IMR-90 (cell line): ENCODE measurements around the gene FEN1. TPM values are rescaled to one million over a fixed set of nuclear protein-coding genes. Genes with fewer than 3 reads are reported as not detected.
A peak's percentile ranks its signal among the peaks of the same experiment; 100 is the strongest.

Source experiments
- ATAC-seq: fragments of 200-7000 bp; cut with Tn5 transposase; 2 replicates; pipeline ENCODE4 v1.9.1; 2020; ENCODE audit warnings: low read depth, mild to moderate bottlenecking, moderate library complexity
- BruUV-seq: library from RNA; stranded (reverse); fragments of 400-500 nt; replicated peaks from 2 replicates; lab custom pipeline; 2021; lab: Mats Ljungman, UMichigan
- CTCF ChIA-PET: fragments of 300-600 bp; formaldehyde crosslinking; extraction: SDS; loops from one replicate; lab custom pipeline; 2021; ENCODE audit warnings: antibody characterized with exemption; lab: Yijun Ruan, JAX
- POLR2A ChIA-PET: fragments of 300-600 bp; sonication (Branson Sonifier 250); formaldehyde crosslinking; loops from one replicate; lab custom pipeline; 2022; ENCODE audit warnings: antibody characterized with exemption; ENCODE audit not compliant: unreplicated experiment; lab: Charles Lee
- DNase-seq: peaks from one replicate; pipeline ENCODE4 v3.0.0; 2013
- H2AFZ ChIP-seq: replicated peaks from 2 replicates; pipeline ENCODE3; 2013; ENCODE audit warnings: low read length, mild to moderate bottlenecking; ENCODE audit not compliant: poor library complexity
- H2AK5ac ChIP-seq: 2 replicates; pipeline ENCODE4 v1.6.1; 2013; ENCODE audit warnings: low read depth, low read length, inconsistent platforms
- H2AK9ac ChIP-seq: replicated peaks from 2 replicates; pipeline ENCODE3; 2013; ENCODE audit warnings: mild to moderate bottlenecking, low read depth, low read length, moderate library complexity; ENCODE audit not compliant: poor library complexity
- H2BK120ac ChIP-seq: 2 replicates; pipeline ENCODE4 v1.6.1; 2013; ENCODE audit warnings: low read depth, low read length, inconsistent platforms
- H2BK15ac ChIP-seq: 3 replicates; pipeline ENCODE4 v1.6.1; 2013; ENCODE audit warnings: low read depth, low read length, inconsistent platforms
- H2BK20ac ChIP-seq: 2 replicates; pipeline ENCODE4 v1.6.1; 2013; ENCODE audit warnings: low read depth, mild to moderate bottlenecking, inconsistent platforms, low read length, moderate library complexity
- H2BK5ac ChIP-seq: 2 replicates; pipeline ENCODE4 v1.6.1; 2013; ENCODE audit warnings: mild to moderate bottlenecking, low read depth, low read length, inconsistent platforms; ENCODE audit not compliant: poor library complexity, severe bottlenecking
- H3K14ac ChIP-seq: replicated peaks from 2 replicates; pipeline ENCODE4 v1.6.1; 2013; ENCODE audit warnings: low read depth, low read length, inconsistent platforms
- H3K18ac ChIP-seq: 2 replicates; pipeline ENCODE4 v1.6.1; 2013; ENCODE audit warnings: low read depth, low read length, control low read depth
- H3K23ac ChIP-seq: 2 replicates; pipeline ENCODE4 v1.6.1; 2013; ENCODE audit warnings: low read depth, low read length, inconsistent platforms
- H3K27ac ChIP-seq: 2 replicates; pipeline ENCODE4 v1.5.1; 2013; ENCODE audit warnings: mild to moderate bottlenecking, control low read depth, low read length; ENCODE audit not compliant: insufficient read depth
- H3K27me3 ChIP-seq: 2 replicates; pipeline ENCODE4 v1.6.1; 2013; ENCODE audit warnings: low read length; ENCODE audit not compliant: control insufficient read depth, insufficient read depth
- H3K36me3 ChIP-seq: 2 replicates; pipeline ENCODE4 v1.6.1; 2013; ENCODE audit warnings: low read length, mixed read lengths; ENCODE audit not compliant: control insufficient read depth, insufficient read depth
- H3K4ac ChIP-seq: 2 replicates; pipeline ENCODE4 v1.6.1; 2013; ENCODE audit warnings: low read depth, low read length, inconsistent platforms
- H3K4me1 ChIP-seq: 2 replicates; pipeline ENCODE4 v1.6.1; 2013; ENCODE audit warnings: low read length, mixed read lengths; ENCODE audit not compliant: control insufficient read depth, insufficient read depth
- H3K4me2 ChIP-seq: 2 replicates; pipeline ENCODE4 v1.6.1; 2013; ENCODE audit warnings: low read depth, mild to moderate bottlenecking, control low read depth, low read length, moderate library complexity
- H3K4me3 ChIP-seq: 2 replicates; pipeline ENCODE4 v1.5.1; 2013; ENCODE audit warnings: low read depth, mild to moderate bottlenecking, control low read depth, low read length, moderate library complexity; ENCODE audit not compliant: insufficient read depth
- H3K56ac ChIP-seq: 2 replicates; pipeline ENCODE4 v1.6.1; 2013; ENCODE audit warnings: low read length, inconsistent platforms; ENCODE audit not compliant: insufficient read depth; ENCODE audit errors: extremely low read depth
- H3K79me1 ChIP-seq, 2 experiments: 2 replicates each; pipeline ENCODE4 v1.6.1; 2013; ENCODE audit warnings: low read length in 2 of 2, inconsistent platforms in 1 of 2, low read depth in 1 of 2
- H3K9ac ChIP-seq: 2 replicates; pipeline ENCODE4 v1.6.1; 2013; ENCODE audit warnings: low read depth, low read length, control low read depth
- H3K9me1 ChIP-seq: 2 replicates; pipeline ENCODE4 v1.6.1; 2013; ENCODE audit warnings: low read length, inconsistent platforms; ENCODE audit not compliant: insufficient read depth
- H3K9me3 ChIP-seq: 2 replicates; pipeline ENCODE4 v1.6.1; 2013; ENCODE audit warnings: low read length; ENCODE audit not compliant: control insufficient read depth, insufficient read depth
- H4K20me1 ChIP-seq: 2 replicates; pipeline ENCODE4 v1.6.1; 2013; ENCODE audit warnings: low read length, inconsistent platforms; ENCODE audit not compliant: insufficient read depth
- H4K5ac ChIP-seq: 2 replicates; pipeline ENCODE4 v1.6.1; 2013; ENCODE audit warnings: mild to moderate bottlenecking, low read depth, low read length, control low read depth
- H4K8ac ChIP-seq, 2 experiments: 2 replicates each; pipeline ENCODE4 v1.6.1; 2013; ENCODE audit warnings: low read depth in 2 of 2, low read length in 2 of 2, control low read depth in 1 of 2, inconsistent platforms in 1 of 2
- H4K91ac ChIP-seq: 2 replicates; pipeline ENCODE4 v1.6.1; 2013; ENCODE audit warnings: low read depth, low read length, inconsistent platforms; ENCODE audit not compliant: insufficient read depth
- BHLHE40 ChIP-seq: fragments of 150-350 bp; IDR thresholded peaks from 2 replicates; pipeline ENCODE4 v1.6.1; 2016; ENCODE audit warnings: mild to moderate bottlenecking, low read depth, low read length
- CHD1 ChIP-seq: IDR thresholded peaks from 2 replicates; pipeline ENCODE4 v1.6.1; 2012; ENCODE audit warnings: low read depth, low read length, improper control_type of control experiment
- FOS ChIP-seq: fragments of 150-350 bp; IDR thresholded peaks from 2 replicates; pipeline ENCODE4 v1.6.1; 2016; ENCODE audit warnings: low read depth, low read length
- NFE2L2 ChIP-seq: fragments of 150-350 bp; IDR thresholded peaks from 2 replicates; pipeline ENCODE4 v1.6.1; 2016; ENCODE audit warnings: low read depth, mild to moderate bottlenecking, low read length
- RAD21 ChIP-seq: IDR thresholded peaks from 2 replicates; pipeline ENCODE4 v1.6.1; 2012; ENCODE audit warnings: low read length, improper control_type of control experiment
- RCOR1 ChIP-seq: IDR thresholded peaks from 2 replicates; pipeline ENCODE4 v1.6.1; 2012; ENCODE audit warnings: mild to moderate bottlenecking, low read length, improper control_type of control experiment; ENCODE audit not compliant: insufficient replicate concordance
- RFX5 ChIP-seq: IDR thresholded peaks from 2 replicates; pipeline ENCODE4 v1.8.0; 2012; ENCODE audit warnings: low read depth, mild to moderate bottlenecking, low read length, moderate library complexity
- SMC3 ChIP-seq: fragments of 150-350 bp; IDR thresholded peaks from 2 replicates; pipeline ENCODE4 v1.6.1; 2016; ENCODE audit warnings: low read depth, mild to moderate bottlenecking, antibody characterized with exemption, low read length, moderate library complexity
- USF2 ChIP-seq: fragments of 150-350 bp; IDR thresholded peaks from 2 replicates; pipeline ENCODE4 v1.6.1; 2017; ENCODE audit warnings: mild to moderate bottlenecking, antibody characterized with exemption, low read length, low read depth
- whole genome bisulfite sequencing, 2 experiments: methylation state at CpG; one replicate each; pipeline versions ENCODE4 v1.1.5 to v1.1.7; 2013; ENCODE audit warnings: missing lambda C conversion rate in 2 of 2; ENCODE audit not compliant: insufficient read length in 1 of 2; ENCODE audit errors: extremely low coverage in 2 of 2; 5-methylcytosine and 5-hydroxymethylcytosine counted together
- dilution Hi-C: fragments of 300-500 bp; cut with HindIII; formaldehyde crosslinking; loops from one replicate; pipeline ENCODE4 v1.14.3; 2018; ENCODE audit warnings: low sequenced_read_pairs; ENCODE audit not compliant: unreplicated experiment
- in situ Hi-C: fragments of 300-500 bp; cut with MboI; formaldehyde crosslinking; loops from 3 replicates; pipeline ENCODE4 v1.14.3; 2019; ENCODE audit warnings: low sequenced_read_pairs, inconsistent platforms, mixed read lengths
- intact Hi-C: fragments of 100-400 bp; cut with micrococcal nuclease; formaldehyde crosslinking; loops from 2 replicates; pipeline ENCODE4 v1.10.0; 2022
- polyA plus RNA-seq, 3 experiments: library from polyadenylated mRNA; depleted of rRNA; stranded (reverse); fragments of >200 nt; gene quantifications; 2 replicates each; pipeline ENCODE4 v1.2.3, GENCODE V29; 2012; ENCODE audit warnings: low replicate concordance in 1 of 3
- total RNA-seq: library from RNA; depleted of rRNA; stranded (reverse); fragments of >200 nt; gene quantifications from 2 replicates; pipeline ENCODE4 v1.2.3, GENCODE V29; 2012
- TF ChIP-seq, protein P1 (sequence below): conservative IDR thresholded peaks from 2 replicates; pipeline ENCODE4 v1.5.1; 2012; ENCODE audit warnings: mild to moderate bottlenecking, low read depth, low read length, improper control_type of control experiment
- TF ChIP-seq, protein P2 (sequence below): fragments of 150-350 bp; IDR thresholded peaks from 2 replicates; pipeline ENCODE4 v1.6.1; 2016; ENCODE audit warnings: low read depth, mild to moderate bottlenecking, low read length, moderate library complexity, borderline replicate concordance

FEN1 gene
- total and polyA plus RNA-seq, 2 of the 4 experiments (the other 2 are of a cell fraction) = 23.0 to 41.9 TPM

- Histone ChIP-seq H2BK15ac (no peak overlapping the region), H2AK5ac (peak overlapping the region; percentile 31), H2AFZ (peak overlapping the region; percentile 11), H3K4me1 (peaks cover 5% of the 10 kb centered on the region), H2BK120ac (no peak overlapping the region), H3K18ac (no peak overlapping the region), H3K36me3 (no peaks in the 10 kb centered on the region), H3K56ac (no peak overlapping the region), H3K9me1 (no peaks in the 10 kb centered on the region), H3K79me1 (no peaks in the 10 kb centered on the region), H4K20me1 (no peaks in the 10 kb centered on the region), H3K23ac (no peak overlapping the region), H3K4ac (no peak overlapping the region), H3K27me3 (peaks cover 3% of the 10 kb centered on the region; the same call in 1 of the 2 replicates), H4K5ac (no peak overlapping the region), H3K4me3 (no peak overlapping the region), H3K9ac (no peak overlapping the region), H4K91ac (no peak overlapping the region), H2BK20ac (no peak overlapping the region), H2BK5ac (no peak overlapping the region), H3K4me2 (no peak overlapping the region), H2AK9ac (no peak overlapping the region), H3K27ac (no peak overlapping the region), H4K8ac (no peak overlapping the region), H3K14ac (no peak overlapping the region), H3K9me3 (no peaks in the 10 kb centered on the region)
- BruUV-seq = no TSS peak
- ATAC-seq = no peak
- DNase-seq = no peak
- 20% methylated on average over 2 of the region's 21 CpGs; no CpG with 5 or more reads in 1 of the 2 experiments for WGBS, 2 experiments
- TF ChIP-seq FOS = no peak
- TF ChIP-seq RCOR1 = no peak
- no peak for TF ChIP-seq RFX5
- TF ChIP-seq, protein P1, sequence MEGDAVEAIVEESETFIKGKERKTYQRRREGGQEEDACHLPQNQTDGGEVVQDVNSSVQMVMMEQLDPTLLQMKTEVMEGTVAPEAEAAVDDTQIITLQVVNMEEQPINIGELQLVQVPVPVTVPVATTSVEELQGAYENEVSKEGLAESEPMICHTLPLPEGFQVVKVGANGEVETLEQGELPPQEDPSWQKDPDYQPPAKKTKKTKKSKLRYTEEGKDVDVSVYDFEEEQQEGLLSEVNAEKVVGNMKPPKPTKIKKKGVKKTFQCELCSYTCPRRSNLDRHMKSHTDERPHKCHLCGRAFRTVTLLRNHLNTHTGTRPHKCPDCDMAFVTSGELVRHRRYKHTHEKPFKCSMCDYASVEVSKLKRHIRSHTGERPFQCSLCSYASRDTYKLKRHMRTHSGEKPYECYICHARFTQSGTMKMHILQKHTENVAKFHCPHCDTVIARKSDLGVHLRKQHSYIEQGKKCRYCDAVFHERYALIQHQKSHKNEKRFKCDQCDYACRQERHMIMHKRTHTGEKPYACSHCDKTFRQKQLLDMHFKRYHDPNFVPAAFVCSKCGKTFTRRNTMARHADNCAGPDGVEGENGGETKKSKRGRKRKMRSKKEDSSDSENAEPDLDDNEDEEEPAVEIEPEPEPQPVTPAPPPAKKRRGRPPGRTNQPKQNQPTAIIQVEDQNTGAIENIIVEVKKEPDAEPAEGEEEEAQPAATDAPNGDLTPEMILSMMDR = no peak
- TF ChIP-seq RAD21 = no peak
- no peak for TF ChIP-seq NFE2L2
- no peak for TF ChIP-seq USF2
- TF ChIP-seq CHD1 = no peak
- no peak for TF ChIP-seq SMC3
- TF ChIP-seq BHLHE40 = no peak
- TF ChIP-seq, protein P2, sequence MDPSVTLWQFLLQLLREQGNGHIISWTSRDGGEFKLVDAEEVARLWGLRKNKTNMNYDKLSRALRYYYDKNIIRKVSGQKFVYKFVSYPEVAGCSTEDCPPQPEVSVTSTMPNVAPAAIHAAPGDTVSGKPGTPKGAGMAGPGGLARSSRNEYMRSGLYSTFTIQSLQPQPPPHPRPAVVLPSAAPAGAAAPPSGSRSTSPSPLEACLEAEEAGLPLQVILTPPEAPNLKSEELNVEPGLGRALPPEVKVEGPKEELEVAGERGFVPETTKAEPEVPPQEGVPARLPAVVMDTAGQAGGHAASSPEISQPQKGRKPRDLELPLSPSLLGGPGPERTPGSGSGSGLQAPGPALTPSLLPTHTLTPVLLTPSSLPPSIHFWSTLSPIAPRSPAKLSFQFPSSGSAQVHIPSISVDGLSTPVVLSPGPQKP = no peak
- dilution Hi-C loops = no loop called here
- CTCF ChIA-PET = no interaction called here
- POLR2A ChIA-PET = interaction anchor here (0.5 kb wide), 1 partner anchor 10 kb away, joined by 7 read pairs; no protein-coding TSS in a partner anchor
- in situ Hi-C loops = no loop called here
- intact Hi-C loops = no loop called here
These were observed 43.0 kb upstream of the FEN1 start for GRCh38 chr11:61749591-61750217.
